Loucy (cell line): ENCODE measurements around the gene SLC15A3.

Source experiments
- CTCF ChIP-seq: fragments of 200-600 bp; sonication (generic); conservative IDR thresholded peaks from 2 replicates; pipeline ENCODE4 v1.5.1; 2014; ENCODE audit warnings: mild to moderate bottlenecking, antibody characterized with exemption, low read length
- EZH2phosphoT487 ChIP-seq: fragments of 200-600 bp; IDR thresholded peaks from 2 replicates; pipeline ENCODE4 v1.6.1; 2018; ENCODE audit warnings: antibody characterized with exemption, mild to moderate bottlenecking, moderate library complexity, borderline replicate concordance

- TF ChIP-seq CTCF (no peak), EZH2phosphoT487 (no peak)
Measured at GRCh38 chr11:60919320-60919719, 32.7 kb downstream of the SLC15A3 start.
